Esophagus squamous epithelium (tissue), 5 donors: ENCODE results near the gene LLCFC1. TPM values are rescaled to one million over a fixed set of nuclear protein-coding genes. Genes with fewer than 3 reads are reported as not detected.

Source experiments
- DNase-seq: peaks from one replicate; lab custom pipeline; 2025; lab: John Stamatoyannopoulos, UW
- H3K27ac ChIP-seq, 4 donors: fragments of 200-600 bp; sonication (generic); one replicate each; pipeline ENCODE4 v1.5.1; 2016 to 2019; ENCODE audit warnings: mild to moderate bottlenecking in 1 of 4
- H3K27me3 ChIP-seq, 4 donors: fragments of 200-600 bp; sonication (generic); 1 replicate in 3 of 4; 2 replicates in 1 of 4; pipeline versions ENCODE4 v1.5.1 to v1.6.0; 2017 to 2021; ENCODE audit warnings: antibody characterized with exemption in 1 of 4
- H3K36me3 ChIP-seq, 3 donors: fragments of 200-600 bp; sonication (generic); one replicate each; pipeline ENCODE4 v1.5.1; 2016 to 2019
- H3K4me1 ChIP-seq, 3 donors: fragments of 200-600 bp; sonication (generic); one replicate each; pipeline ENCODE4 v1.5.1; 2017 to 2019
- H3K4me3 ChIP-seq, 4 donors: fragments of 200-600 bp; sonication (generic); 1 replicate in 3 of 4; 2 replicates in 1 of 4; pipeline ENCODE4 v1.5.1; 2016 to 2019; ENCODE audit warnings: mild to moderate bottlenecking in 2 of 4, moderate library complexity in 1 of 4
- H3K9me3 ChIP-seq, 3 donors: fragments of 200-600 bp; sonication (generic); one replicate each; pipeline ENCODE4 v1.5.1; 2016 to 2019
- POLR2A ChIP-seq, 4 donors: fragments of 450-650 bp; IDR thresholded peaks; one replicate each; pipeline ENCODE4 v1.6.1; 2017; ENCODE audit warnings: antibody characterized with exemption in 4 of 4, mild to moderate bottlenecking in 4 of 4, moderate library complexity in 3 of 4
- WGBS, 2 donors: methylation state at CpG; one replicate each; pipeline ENCODE4 v1.1.5; 2018; 5-methylcytosine and 5-hydroxymethylcytosine counted together
- intact Hi-C: fragments of 100-400 bp; cut with DNase I; formaldehyde crosslinking; loops from one replicate; pipeline ENCODE4 v1.15.0; 2022
- total RNA-seq, 4 donors: library from RNA; depleted of rRNA; stranded (reverse); fragments of >200 nt; gene quantifications; one replicate each; pipeline ENCODE4 v1.1.0, GENCODE V29; 2016
- TF ChIP-seq, protein P1 (sequence below), 6 experiments: fragments of 450-650 bp in 4 of 6; fragments of 200-600 bp in 2 of 6; sonication (generic) in 2 of 6; IDR thresholded peaks; one replicate each; pipeline ENCODE4 v1.5.1; 2016 to 2019; ENCODE audit warnings: antibody characterized with exemption in 6 of 6, mild to moderate bottlenecking in 4 of 6, moderate library complexity in 4 of 6
- donor health status: DM: yes; HTN: yes; CAD: no.

The LLCFC1 gene
- total RNA-seq, 4 donors from 2014 or later, result not detected

GRCh38 chr7:142957723-142958122, 18.4 kb downstream of the LLCFC1 start:
- Histone ChIP-seq H3K4me3 (no peak overlapping the region), H3K4me1 (peaks cover 0 to 9% (median 3%) of the 10 kb centered on the region in 3 donors), H3K27me3 (peaks cover 0 to 6% (median 0%) of the 10 kb centered on the region in 4 donors), H3K36me3 (no peaks in the 10 kb centered on the region), H3K9me3 (peaks cover 0 to 11% (median 0%) of the 10 kb centered on the region in 3 donors), H3K27ac (no peak overlapping the region)
- intact Hi-C loops, result no loop called here
- TF ChIP-seq, protein P1, sequence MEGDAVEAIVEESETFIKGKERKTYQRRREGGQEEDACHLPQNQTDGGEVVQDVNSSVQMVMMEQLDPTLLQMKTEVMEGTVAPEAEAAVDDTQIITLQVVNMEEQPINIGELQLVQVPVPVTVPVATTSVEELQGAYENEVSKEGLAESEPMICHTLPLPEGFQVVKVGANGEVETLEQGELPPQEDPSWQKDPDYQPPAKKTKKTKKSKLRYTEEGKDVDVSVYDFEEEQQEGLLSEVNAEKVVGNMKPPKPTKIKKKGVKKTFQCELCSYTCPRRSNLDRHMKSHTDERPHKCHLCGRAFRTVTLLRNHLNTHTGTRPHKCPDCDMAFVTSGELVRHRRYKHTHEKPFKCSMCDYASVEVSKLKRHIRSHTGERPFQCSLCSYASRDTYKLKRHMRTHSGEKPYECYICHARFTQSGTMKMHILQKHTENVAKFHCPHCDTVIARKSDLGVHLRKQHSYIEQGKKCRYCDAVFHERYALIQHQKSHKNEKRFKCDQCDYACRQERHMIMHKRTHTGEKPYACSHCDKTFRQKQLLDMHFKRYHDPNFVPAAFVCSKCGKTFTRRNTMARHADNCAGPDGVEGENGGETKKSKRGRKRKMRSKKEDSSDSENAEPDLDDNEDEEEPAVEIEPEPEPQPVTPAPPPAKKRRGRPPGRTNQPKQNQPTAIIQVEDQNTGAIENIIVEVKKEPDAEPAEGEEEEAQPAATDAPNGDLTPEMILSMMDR (IDR thresholded peaks at IDR 0.05), result no peak
- TF ChIP-seq POLR2A (IDR thresholded peaks at IDR 0.05), result no peak
- no peak for DNase-seq
- 71 to 82% methylated on average over 6 to 8 of the region's 8 CpGs for WGBS, 2 donors

DNA sequence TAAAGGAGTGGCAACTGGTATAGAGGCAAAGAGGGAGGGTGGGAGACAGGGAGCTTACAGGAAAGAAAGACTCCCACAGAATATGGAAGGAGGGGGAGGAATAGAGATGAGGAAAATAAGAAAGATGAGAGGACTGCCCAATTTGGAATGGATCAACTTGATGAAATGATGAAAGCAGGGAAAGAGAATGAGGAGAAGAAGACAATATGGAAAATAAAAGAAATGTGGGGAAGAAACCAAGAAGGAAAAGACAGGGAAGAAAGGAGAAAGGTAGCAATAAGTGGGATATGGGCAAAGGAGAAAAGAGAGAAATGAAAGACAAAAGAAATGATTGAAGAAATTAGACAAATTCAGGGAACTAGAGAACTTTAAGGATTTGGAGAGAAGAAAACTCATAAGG, 19.9 kb downstream of the LLCFC1 start:
- no peak for DNase-seq
- H3K9me3 ChIP-seq, result peaks cover 0 to 11% (median 0%) of the 10 kb centered on the region in 3 donors
- H3K36me3 ChIP-seq, result no peaks in the 10 kb centered on the region
- TF ChIP-seq, protein P1 (IDR thresholded peaks at IDR 0.05), result no peak
- TF ChIP-seq POLR2A (IDR thresholded peaks at IDR 0.05), result no peak
- no peak overlapping the region for H3K4me3 ChIP-seq
- peaks cover 0 to 6% (median 0%) of the 10 kb centered on the region in 4 donors for H3K27me3 ChIP-seq
- intact Hi-C loops, result no loop called here
- no peak overlapping the region for H3K27ac ChIP-seq
- peaks cover 0 to 9% (median 3%) of the 10 kb centered on the region in 3 donors for H3K4me1 ChIP-seq

GRCh38 chr7:142960955-142961512, 21.8 kb downstream of the LLCFC1 start:
- DNase-seq, result no peak
- 62 to 66% methylated on average over 5 of the region's 5 CpGs for WGBS, 2 donors
- TF ChIP-seq POLR2A (IDR thresholded peaks at IDR 0.05), result no peak
- TF ChIP-seq, protein P1 (IDR thresholded peaks at IDR 0.05), result peak in 5 of 6 experiments; percentile 25 to 68 (median 40)
- Histone ChIP-seq H3K36me3 (no peaks in the 10 kb centered on the region), H3K9me3 (no peaks in the 10 kb centered on the region), H3K4me3 (no peak overlapping the region), H3K27me3 (peaks cover 0 to 6% (median 0%) of the 10 kb centered on the region in 4 donors), H3K4me1 (peaks cover 0 to 9% (median 3%) of the 10 kb centered on the region in 3 donors), H3K27ac (no peak overlapping the region)
- intact Hi-C loops, result loop anchor here (5.0 kb wide), 1 partner anchor 79 kb away; no protein-coding TSS in a partner anchor

DNA sequence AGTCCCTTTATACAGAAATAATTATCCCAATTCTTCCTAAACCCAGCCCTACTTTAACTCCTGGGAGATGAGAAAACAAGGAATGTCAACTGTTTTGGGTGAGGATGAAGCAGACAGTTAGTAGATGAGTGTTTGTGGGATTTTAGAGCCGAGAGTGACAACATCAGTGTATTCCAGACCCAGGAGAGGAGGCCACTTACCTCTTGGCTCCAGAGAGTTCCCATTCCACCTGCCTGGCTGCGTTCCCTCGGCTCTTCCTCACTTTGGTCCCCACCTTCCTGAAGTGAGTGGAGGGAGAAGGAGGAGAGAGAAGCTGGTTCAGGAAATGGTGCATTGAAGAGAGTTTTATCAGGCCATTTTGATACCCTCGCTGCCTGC, 22.3 kb downstream of the LLCFC1 start:
- WGBS, 2 donors, result 77 to 92% methylated on average over 4 of the region's 4 CpGs
- no peak overlapping the region for H3K4me3 ChIP-seq
- intact Hi-C loops, result loop anchor here (5.0 kb wide), 1 partner anchor 79 kb away; no protein-coding TSS in a partner anchor
- TF ChIP-seq, protein P1 (IDR thresholded peaks at IDR 0.05), result no peak
- H3K4me1 ChIP-seq, result peaks cover 0 to 9% (median 3%) of the 10 kb centered on the region in 3 donors
- H3K27ac ChIP-seq, result no peak overlapping the region
- no peaks in the 10 kb centered on the region for H3K9me3 ChIP-seq
- H3K27me3 ChIP-seq, result peaks cover 0 to 6% (median 0%) of the 10 kb centered on the region in 4 donors
- no peak for DNase-seq
- H3K36me3 ChIP-seq, result no peaks in the 10 kb centered on the region
